Astrocyte (in vitro differentiated cells and primary cell): ENCODE data around the gene POLR2I.

Source experiments
- EZH2 ChIP-seq: IDR thresholded peaks from 2 replicates; pipeline ENCODE4 v1.6.1; 2012; ENCODE audit warnings: mild to moderate bottlenecking, low read length, inconsistent platforms; ENCODE audit not compliant: insufficient read depth
- TF ChIP-seq, protein P1 (sequence below): IDR thresholded peaks from 2 replicates; pipeline ENCODE4 v1.5.1; 2011; ENCODE audit warnings: low read depth, mild to moderate bottlenecking, inconsistent platforms, low read length, moderate library complexity; ENCODE audit not compliant: insufficient read depth

DNA sequence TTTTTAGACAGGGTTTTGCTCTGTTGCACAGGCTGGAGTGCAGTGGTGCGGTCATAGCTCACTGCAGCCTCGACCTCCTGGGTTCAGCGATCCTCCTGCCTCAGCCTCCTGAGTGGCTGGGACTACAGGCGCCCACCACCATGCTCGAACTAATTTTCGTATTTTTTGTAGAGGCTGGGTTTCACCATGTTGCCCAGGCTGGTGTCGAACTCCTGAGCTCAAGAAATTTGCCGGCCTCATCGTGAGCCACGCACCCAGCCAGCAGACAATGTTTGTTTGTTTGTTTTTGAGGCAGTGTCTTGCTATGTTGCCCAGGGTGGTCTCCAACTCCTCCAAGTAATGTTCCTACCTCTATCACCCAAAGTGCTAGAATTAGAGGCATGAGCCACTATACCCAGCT lies 38.5 kb upstream of the POLR2I start:
- TF ChIP-seq, protein P1, sequence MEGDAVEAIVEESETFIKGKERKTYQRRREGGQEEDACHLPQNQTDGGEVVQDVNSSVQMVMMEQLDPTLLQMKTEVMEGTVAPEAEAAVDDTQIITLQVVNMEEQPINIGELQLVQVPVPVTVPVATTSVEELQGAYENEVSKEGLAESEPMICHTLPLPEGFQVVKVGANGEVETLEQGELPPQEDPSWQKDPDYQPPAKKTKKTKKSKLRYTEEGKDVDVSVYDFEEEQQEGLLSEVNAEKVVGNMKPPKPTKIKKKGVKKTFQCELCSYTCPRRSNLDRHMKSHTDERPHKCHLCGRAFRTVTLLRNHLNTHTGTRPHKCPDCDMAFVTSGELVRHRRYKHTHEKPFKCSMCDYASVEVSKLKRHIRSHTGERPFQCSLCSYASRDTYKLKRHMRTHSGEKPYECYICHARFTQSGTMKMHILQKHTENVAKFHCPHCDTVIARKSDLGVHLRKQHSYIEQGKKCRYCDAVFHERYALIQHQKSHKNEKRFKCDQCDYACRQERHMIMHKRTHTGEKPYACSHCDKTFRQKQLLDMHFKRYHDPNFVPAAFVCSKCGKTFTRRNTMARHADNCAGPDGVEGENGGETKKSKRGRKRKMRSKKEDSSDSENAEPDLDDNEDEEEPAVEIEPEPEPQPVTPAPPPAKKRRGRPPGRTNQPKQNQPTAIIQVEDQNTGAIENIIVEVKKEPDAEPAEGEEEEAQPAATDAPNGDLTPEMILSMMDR = no peak
- no peak for TF ChIP-seq EZH2
